ENCODE results near the gene MIEF1. TPM values are rescaled to one million over a fixed set of nuclear protein-coding genes. Genes with fewer than 3 reads are reported as not detected.

Gene MIEF1
- total and polyA plus RNA-seq, 11 donors = 6.5 to 25.2 (median 18.7) TPM

GRCh38 chr22:39496131-39496838 is 5.8 kb upstream of the MIEF1 start:
- no peaks in the 10 kb centered on the region for H3K36me3 ChIP-seq
- peak overlapping the region in 6 of 12 donors; percentile 21 to 47 (median 28) for H3K27ac ChIP-seq
- 37 to 43% (median 39%) methylated on average over 12 to 13 of the region's 13 CpGs for WGBS, 4 donors
- TF ChIP-seq CTCF (IDR thresholded peaks at IDR 0.05) (peak; percentile 66 to 88 (median 78)), POLR2A (IDR thresholded peaks at IDR 0.05) (no peak)
- DNase-seq (peak; percentile 77 to 88 (median 82)), ATAC-seq (peak in 3 of 4 donors; percentile 72 to 77 (median 74))
- H3K27me3 ChIP-seq = no peaks in the 10 kb centered on the region
- H3K4me1 ChIP-seq = peaks cover 5 to 59% (median 26%) of the 10 kb centered on the region in 12 donors
- no peak overlapping the region for H3K4me3 ChIP-seq
- intact Hi-C loops (cut with DNase I) = loop anchor here in 2 of 10 donors (2.0 kb wide), 2 partner anchors 19 to 33 kb away; no protein-coding TSS in a partner anchor
- H3K9me3 ChIP-seq = no peaks in the 10 kb centered on the region

- Histone ChIP-seq H3K36me3 (no peaks in the 10 kb centered on the region), H3K4me3 (no peak overlapping the region), H3K27me3 (no peaks in the 10 kb centered on the region), H3K27ac (no peak overlapping the region), H3K9me3 (no peaks in the 10 kb centered on the region), H3K4me1 (peaks cover 5 to 66% (median 33%) of the 10 kb centered on the region in 12 donors)
- DNase-seq (no peak), ATAC-seq (no peak)
- TF ChIP-seq POLR2A (IDR thresholded peaks at IDR 0.05) (no peak), CTCF (IDR thresholded peaks at IDR 0.05) (no peak)
- 84 to 89% (median 87%) methylated on average over 8 of the region's 8 CpGs for WGBS, 4 donors
- intact Hi-C loops (cut with DNase I) = loop anchor here in 2 of 10 donors (2.0 kb wide), 2 partner anchors 17 to 31 kb away; no protein-coding TSS in a partner anchor
Measured at GRCh38 chr22:39497429-39497828, 4.7 kb upstream of the MIEF1 start.

GRCh38 chr22:39498368-39498767 is 3.7 kb upstream of the MIEF1 start:
- Histone ChIP-seq H3K27ac (peak overlapping the region in 6 of 12 donors; percentile 1 to 46 (median 22)), H3K4me3 (no peak overlapping the region), H3K36me3 (no peaks in the 10 kb centered on the region), H3K9me3 (no peaks in the 10 kb centered on the region), H3K27me3 (no peaks in the 10 kb centered on the region), H3K4me1 (peaks cover 7 to 73% (median 40%) of the 10 kb centered on the region in 12 donors)
- ATAC-seq (no peak), DNase-seq (peak in 3 of 5 donors; percentile 63 to 73 (median 66))
- intact Hi-C loops (cut with DNase I) = no loop called here
- TF ChIP-seq CTCF (IDR thresholded peaks at IDR 0.05) (no peak), POLR2A (IDR thresholded peaks at IDR 0.05) (no peak)
- WGBS, 4 donors = 13 to 42% (median 21%) methylated on average over 2 of the region's 2 CpGs

GRCh38 chr22:39498802-39499201 is 3.3 kb upstream of the MIEF1 start:
- DNase-seq (no peak), ATAC-seq (no peak)
- Histone ChIP-seq H3K27ac (peak overlapping the region in 5 of 12 donors; percentile 1 to 46 (median 26)), H3K27me3 (no peaks in the 10 kb centered on the region), H3K4me3 (no peak overlapping the region), H3K4me1 (peaks cover 12 to 73% (median 44%) of the 10 kb centered on the region in 12 donors), H3K36me3 (peaks cover 0 to 2% (median 0%) of the 10 kb centered on the region in 9 donors), H3K9me3 (no peaks in the 10 kb centered on the region)
- intact Hi-C loops (cut with DNase I) = no loop called here
- WGBS, 4 donors = 44 to 57% (median 56%) methylated on average over 3 of the region's 3 CpGs
- no peak for TF ChIP-seq CTCF (IDR thresholded peaks at IDR 0.05)
